Epithelial cell of proximal tubule (primary cell): ENCODE measurements around the gene COL4A2. TPM values are rescaled to one million over a fixed set of nuclear protein-coding genes. Genes with fewer than 3 reads are reported as not detected.

Experiments used
- DNase-seq: peaks from one replicate; pipeline ENCODE4 v3.0.0-alpha.2; 2011; ENCODE audit warnings: low read depth
- H3K4me3 ChIP-seq: 2 replicates; pipeline ENCODE4 v1.5.1; 2011; ENCODE audit warnings: low read depth, mild to moderate bottlenecking, low read length
- CTCF ChIP-seq: conservative IDR thresholded peaks from 2 replicates; pipeline ENCODE4 v1.5.1; 2012; ENCODE audit warnings: low read depth, mild to moderate bottlenecking, low read length
- total RNA-seq: library from RNA; depleted of rRNA; stranded (reverse); fragments of >200 nt; gene quantifications from 2 replicates; pipeline ENCODE4 v1.2.3, GENCODE V29; 2015

Gene COL4A2
- total RNA-seq, 1 donor from 2014 or later: 728 TPM

- no peak overlapping the region for H3K4me3 ChIP-seq
- no peak for TF ChIP-seq CTCF
- DNase-seq: no peak
Measured at GRCh38 chr13:110421061-110421460, 114.0 kb downstream of the COL4A2 start.

DNA sequence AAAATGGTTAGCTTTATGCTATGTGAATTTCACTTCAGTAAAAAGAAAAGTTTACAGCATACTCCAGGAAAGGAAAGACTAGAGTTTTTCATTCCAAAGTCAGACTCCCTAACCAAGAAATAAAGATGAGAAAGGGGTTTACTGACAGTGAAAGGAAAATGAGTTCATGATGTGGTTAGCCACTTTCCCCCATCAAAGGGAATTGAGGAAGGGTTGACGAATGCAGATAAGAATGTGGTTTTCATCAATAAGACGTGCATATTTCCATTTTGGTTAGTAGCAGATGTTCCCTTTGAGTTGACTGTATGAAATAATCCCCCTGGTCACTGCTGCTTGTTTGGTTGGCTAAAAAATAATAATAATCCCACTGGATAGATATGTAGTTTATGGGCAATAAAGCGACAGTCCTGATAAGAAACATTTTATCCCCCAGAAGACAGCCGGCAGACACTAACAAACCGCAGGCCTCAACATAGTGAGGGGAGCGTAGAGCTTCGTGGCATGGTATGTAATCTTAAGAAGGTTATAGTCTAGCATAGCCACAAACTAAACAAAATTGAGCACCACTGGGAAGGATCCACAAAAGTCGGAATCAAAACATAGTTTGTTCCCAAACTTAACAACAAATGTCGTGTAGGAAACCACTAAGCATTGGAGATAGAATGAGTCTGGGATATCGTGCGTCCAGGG, 114.8 kb downstream of the COL4A2 start:
- no peak overlapping the region for H3K4me3 ChIP-seq
- TF ChIP-seq CTCF: no peak
- no peak for DNase-seq

GRCh38 chr13:110422913-110423688, 116.0 kb downstream of the COL4A2 start:
- DNase-seq: no peak
- no peak overlapping the region for H3K4me3 ChIP-seq
- TF ChIP-seq CTCF: no peak

GRCh38 chr13:110423689-110424302, 116.7 kb downstream of the COL4A2 start:
- no peak for TF ChIP-seq CTCF
- DNase-seq: no peak
- no peak overlapping the region for H3K4me3 ChIP-seq

DNA sequence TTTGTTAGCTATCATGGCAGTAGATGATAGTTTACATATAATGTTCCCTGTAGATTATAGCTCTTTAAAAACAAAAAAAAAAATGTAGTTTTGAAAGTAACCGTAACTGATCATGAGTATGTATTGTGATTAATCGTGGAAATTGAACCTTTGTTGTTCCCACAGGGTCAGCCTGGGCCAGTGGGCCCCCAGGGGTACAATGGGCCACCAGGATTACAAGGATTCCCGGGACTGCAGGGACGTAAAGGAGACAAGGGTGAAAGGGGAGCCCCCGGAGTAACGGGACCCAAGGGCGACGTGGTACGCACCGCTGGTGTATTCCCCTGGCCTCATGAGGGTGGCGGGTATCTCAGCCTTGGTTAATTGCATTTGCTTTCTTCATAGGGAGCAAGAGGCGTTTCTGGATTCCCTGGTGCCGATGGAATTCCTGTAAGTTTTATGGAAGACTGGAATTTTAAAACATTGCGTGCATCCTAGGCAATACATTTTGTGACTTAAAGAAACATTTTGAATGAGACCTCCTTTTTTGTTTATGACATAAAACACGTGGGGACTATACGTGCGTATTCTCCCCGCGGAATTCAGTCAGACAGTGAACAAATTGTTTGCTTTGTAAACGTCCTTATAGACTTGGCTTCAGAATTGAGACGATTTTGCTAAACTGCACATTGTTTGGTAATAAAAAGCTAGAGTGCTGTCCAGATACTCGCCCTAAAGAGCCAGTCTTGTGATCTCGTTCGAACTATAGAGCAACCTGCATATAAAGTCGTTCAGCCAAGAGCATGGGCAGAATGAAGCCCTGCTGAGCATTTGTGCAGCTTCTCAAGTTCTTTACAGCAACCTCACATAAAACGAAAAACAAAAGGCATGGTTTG, 117.7 kb downstream of the COL4A2 start:
- no peak for TF ChIP-seq CTCF
- no peak for DNase-seq
- H3K4me3 ChIP-seq: no peak overlapping the region

- no peak for DNase-seq
Measured at GRCh38 chr13:110425444-110425780, 118.3 kb downstream of the COL4A2 start.

More at GRCh38 chr13:110425444-110425780, 118.3 kb downstream of the COL4A2 start:
- no peak overlapping the region for H3K4me3 ChIP-seq
- no peak for TF ChIP-seq CTCF
